ENCODE data around the gene TSKS.

TSKS gene

GRCh38 chr19:49773663-49774350, 10.7 kb upstream of the TSKS start:
- TF ChIP-seq CTCF (IDR thresholded peaks at IDR 0.05): no peak

GRCh38 chr19:49772850-49773432, 9.8 kb upstream of the TSKS start:
- no peak for TF ChIP-seq CTCF (IDR thresholded peaks at IDR 0.05)

- no peak for TF ChIP-seq CTCF (IDR thresholded peaks at IDR 0.05)
Measured at GRCh38 chr19:49771674-49772139, 8.6 kb upstream of the TSKS start.

GRCh38 chr19:49770529-49770928, 7.4 kb upstream of the TSKS start:
- TF ChIP-seq CTCF (IDR thresholded peaks at IDR 0.05): no peak

GRCh38 chr19:49767967-49768581, 5.0 kb upstream of the TSKS start:
- no peak for TF ChIP-seq CTCF (IDR thresholded peaks at IDR 0.05)

- TF ChIP-seq CTCF (IDR thresholded peaks at IDR 0.05): no peak
Measured at GRCh38 chr19:49767381-49767780, 4.3 kb upstream of the TSKS start.

GRCh38 chr19:49766930-49767299, 3.8 kb upstream of the TSKS start, which contains the start of gene AP2A1:
Gene AP2A1, plus strand, starts transcription at chr19:49767001. Its CDS starts 133 bp downstream, at chr19:49767134.
- no peak for TF ChIP-seq CTCF (IDR thresholded peaks at IDR 0.05)
